IPS-15b (cell line): ENCODE results near the gene KRT3.

Experiments used
- H3K27me3 ChIP-seq: one replicate; pipeline ENCODE4 v1.6.1; 2013; ENCODE audit warnings: low read length; ENCODE audit not compliant: control insufficient read depth, insufficient read depth
- H3K36me3 ChIP-seq: one replicate; pipeline ENCODE4 v1.6.1; 2013; ENCODE audit warnings: low read length; ENCODE audit not compliant: control insufficient read depth, insufficient read depth
- H3K4me1 ChIP-seq: one replicate; pipeline ENCODE4 v1.6.1; 2013; ENCODE audit warnings: mild to moderate bottlenecking, low read length; ENCODE audit not compliant: control insufficient read depth, insufficient read depth
- H3K4me3 ChIP-seq: one replicate; pipeline ENCODE4 v1.5.1; 2013; ENCODE audit warnings: low read depth, low read length
- H3K9ac ChIP-seq: one replicate; pipeline ENCODE4 v1.6.1; 2013; ENCODE audit warnings: low read depth, mild to moderate bottlenecking, low read length
- H3K9me3 ChIP-seq: one replicate; pipeline ENCODE4 v1.6.1; 2013; ENCODE audit warnings: mild to moderate bottlenecking, low read length; ENCODE audit not compliant: control insufficient read depth, insufficient read depth

KRT3 gene

GRCh38 chr12:52789637-52790426 is 6.1 kb downstream of the KRT3 start:
- Histone ChIP-seq H3K9ac (no peak overlapping the region), H3K4me3 (no peak overlapping the region), H3K27me3 (no peaks in the 10 kb centered on the region), H3K36me3 (no peaks in the 10 kb centered on the region), H3K9me3 (no peaks in the 10 kb centered on the region), H3K4me1 (no peaks in the 10 kb centered on the region)

GRCh38 chr12:52788876-52789636 is 6.9 kb downstream of the KRT3 start:
- H3K27me3 ChIP-seq: no peaks in the 10 kb centered on the region
- H3K9me3 ChIP-seq: no peaks in the 10 kb centered on the region
- H3K4me3 ChIP-seq: no peak overlapping the region
- H3K4me1 ChIP-seq: no peaks in the 10 kb centered on the region
- no peaks in the 10 kb centered on the region for H3K36me3 ChIP-seq
- no peak overlapping the region for H3K9ac ChIP-seq

GRCh38 chr12:52788192-52788875 is 7.6 kb downstream of the KRT3 start:
- no peak overlapping the region for H3K9ac ChIP-seq

GRCh38 chr12:52787324-52788191 is 8.4 kb downstream of the KRT3 start:
- Histone ChIP-seq H3K9ac (no peak overlapping the region), H3K4me1 (no peaks in the 10 kb centered on the region), H3K9me3 (no peaks in the 10 kb centered on the region), H3K27me3 (no peaks in the 10 kb centered on the region), H3K4me3 (no peak overlapping the region), H3K36me3 (no peaks in the 10 kb centered on the region)

More at GRCh38 chr12:52788192-52788875, 7.6 kb downstream of the KRT3 start:
- no peaks in the 10 kb centered on the region for H3K4me1 ChIP-seq
- H3K36me3 ChIP-seq: no peaks in the 10 kb centered on the region
- no peaks in the 10 kb centered on the region for H3K27me3 ChIP-seq
- H3K9me3 ChIP-seq: no peaks in the 10 kb centered on the region
- H3K4me3 ChIP-seq: no peak overlapping the region

GRCh38 chr12:52784909-52785308 is 11.0 kb downstream of the KRT3 start:
- H3K27me3 ChIP-seq: no peaks in the 10 kb centered on the region
- H3K4me1 ChIP-seq: no peaks in the 10 kb centered on the region
- H3K9ac ChIP-seq: no peak overlapping the region
- H3K4me3 ChIP-seq: no peak overlapping the region
- no peaks in the 10 kb centered on the region for H3K36me3 ChIP-seq
- H3K9me3 ChIP-seq: no peaks in the 10 kb centered on the region

GRCh38 chr12:52783563-52784316 is 12.2 kb downstream of the KRT3 start:
- Histone ChIP-seq H3K9me3 (no peaks in the 10 kb centered on the region), H3K9ac (no peak overlapping the region), H3K4me3 (no peak overlapping the region), H3K4me1 (no peaks in the 10 kb centered on the region), H3K36me3 (no peaks in the 10 kb centered on the region), H3K27me3 (no peaks in the 10 kb centered on the region)

- H3K4me1 ChIP-seq: no peaks in the 10 kb centered on the region
- H3K9me3 ChIP-seq: no peaks in the 10 kb centered on the region
- no peaks in the 10 kb centered on the region for H3K36me3 ChIP-seq
- no peak overlapping the region for H3K9ac ChIP-seq
- H3K4me3 ChIP-seq: no peak overlapping the region
- no peaks in the 10 kb centered on the region for H3K27me3 ChIP-seq
Measured at GRCh38 chr12:52782502-52782901, 13.4 kb downstream of the KRT3 start.

- H3K9ac ChIP-seq: no peak overlapping the region
Measured at GRCh38 chr12:52781399-52782082, 14.4 kb downstream of the KRT3 start.

GRCh38 chr12:52779914-52780313 is 16.0 kb downstream of the KRT3 start:
- H3K27me3 ChIP-seq: no peaks in the 10 kb centered on the region
- no peak overlapping the region for H3K4me3 ChIP-seq
- no peaks in the 10 kb centered on the region for H3K9me3 ChIP-seq
- H3K4me1 ChIP-seq: no peaks in the 10 kb centered on the region
- no peak overlapping the region for H3K9ac ChIP-seq
- H3K36me3 ChIP-seq: no peaks in the 10 kb centered on the region

More at GRCh38 chr12:52781399-52782082, 14.4 kb downstream of the KRT3 start:
- H3K9me3 ChIP-seq: no peaks in the 10 kb centered on the region
- no peaks in the 10 kb centered on the region for H3K27me3 ChIP-seq
- no peaks in the 10 kb centered on the region for H3K4me1 ChIP-seq
- H3K4me3 ChIP-seq: no peak overlapping the region
- H3K36me3 ChIP-seq: no peaks in the 10 kb centered on the region

- Histone ChIP-seq H3K4me1 (no peaks in the 10 kb centered on the region), H3K9me3 (no peaks in the 10 kb centered on the region), H3K36me3 (no peaks in the 10 kb centered on the region), H3K4me3 (no peak overlapping the region), H3K27me3 (no peaks in the 10 kb centered on the region), H3K9ac (no peak overlapping the region)
Measured at GRCh38 chr12:52778833-52779232, 17.1 kb downstream of the KRT3 start.
